ENCODE results near the gene TMEM140.
A peak's percentile ranks its signal among the peaks of the same experiment; 100 is the strongest.

TMEM140 gene

GRCh38 chr7:135186841-135187253 lies 39.0 kb downstream of the TMEM140 start:
- DNase-seq (ENCODE audit: insufficient read length, low spot score): peak; percentile 49
- peak; percentile 72 for FAIRE-seq
- peak; percentile 90 for TF ChIP-seq POU2F2 (IDR thresholded peaks at IDR 0.05; ENCODE audit: low read depth, low read length)
- TF ChIP-seq TAF1 (IDR thresholded peaks at IDR 0.05; ENCODE audit: low read depth, low read length): peak; percentile 84
- no peak for TF ChIP-seq PAX5 (IDR thresholded peaks at IDR 0.05; ENCODE audit: insufficient read depth, low read length, severe bottlenecking)
- TF ChIP-seq POLR2A (IDR thresholded peaks at IDR 0.05; ENCODE audit: low read depth, low read length): peak; percentile 80
- TF ChIP-seq POLR2AphosphoS5 (IDR thresholded peaks at IDR 0.05; ENCODE audit: low read depth, low read length): peak; percentile 54; the same call in 1 of the 2 replicates
- peak; percentile 71 for TF ChIP-seq SPI1 (IDR thresholded peaks at IDR 0.05; ENCODE audit: low read depth, low read length)

GRCh38 chr7:135188298-135188984 lies 40.6 kb downstream of the TMEM140 start:
- DNase-seq (ENCODE audit: insufficient read length, low spot score) (no peak), FAIRE-seq (no peak)
- TF ChIP-seq PAX5 (IDR thresholded peaks at IDR 0.05; ENCODE audit: insufficient read depth, low read length, severe bottlenecking): no peak
- no peak for TF ChIP-seq SPI1 (IDR thresholded peaks at IDR 0.05; ENCODE audit: low read depth, low read length)
- no peak for TF ChIP-seq POLR2AphosphoS5 (IDR thresholded peaks at IDR 0.05; ENCODE audit: low read depth, low read length)
- TF ChIP-seq POLR2A (IDR thresholded peaks at IDR 0.05; ENCODE audit: low read depth, low read length): no peak
- TF ChIP-seq TAF1 (IDR thresholded peaks at IDR 0.05; ENCODE audit: low read depth, low read length): no peak
- TF ChIP-seq POU2F2 (IDR thresholded peaks at IDR 0.05; ENCODE audit: low read depth, low read length): no peak

GRCh38 chr7:135189221-135189662 lies 41.4 kb downstream of the TMEM140 start:
- no peak for DNase-seq (ENCODE audit: insufficient read length, low spot score)
- FAIRE-seq: no peak
- TF ChIP-seq SPI1 (IDR thresholded peaks at IDR 0.05; ENCODE audit: low read depth, low read length) (no peak), POLR2A (IDR thresholded peaks at IDR 0.05; ENCODE audit: low read depth, low read length) (no peak), TAF1 (IDR thresholded peaks at IDR 0.05; ENCODE audit: low read depth, low read length) (no peak), PAX5 (IDR thresholded peaks at IDR 0.05; ENCODE audit: insufficient read depth, low read length, severe bottlenecking) (no peak), POLR2AphosphoS5 (IDR thresholded peaks at IDR 0.05; ENCODE audit: low read depth, low read length) (no peak), POU2F2 (IDR thresholded peaks at IDR 0.05; ENCODE audit: low read depth, low read length) (no peak)

DNA sequence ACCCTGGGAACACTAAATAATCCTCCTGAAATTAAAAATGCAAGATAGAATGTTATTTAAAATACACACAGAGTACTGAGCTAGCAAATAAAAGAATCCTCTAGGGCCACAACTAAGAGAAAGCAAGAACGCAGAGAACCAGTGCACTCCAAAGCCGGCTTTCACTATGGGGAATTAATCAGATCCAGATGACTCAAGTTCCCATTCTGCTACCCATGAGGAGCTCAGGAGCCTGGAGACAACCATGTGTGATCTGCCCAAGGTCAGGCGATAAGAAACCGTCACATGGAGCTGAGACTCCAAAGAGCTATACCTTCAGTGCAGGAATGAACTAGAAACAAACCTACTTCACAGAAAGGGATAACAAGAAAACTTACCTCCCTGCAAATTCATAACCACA lies 42.1 kb downstream of the TMEM140 start:
- FAIRE-seq (no peak), DNase-seq (ENCODE audit: insufficient read length, low spot score) (no peak)
- TF ChIP-seq POLR2AphosphoS5 (IDR thresholded peaks at IDR 0.05; ENCODE audit: low read depth, low read length) (no peak), SPI1 (IDR thresholded peaks at IDR 0.05; ENCODE audit: low read depth, low read length) (no peak), TAF1 (IDR thresholded peaks at IDR 0.05; ENCODE audit: low read depth, low read length) (no peak), POLR2A (IDR thresholded peaks at IDR 0.05; ENCODE audit: low read depth, low read length) (no peak), PAX5 (IDR thresholded peaks at IDR 0.05; ENCODE audit: insufficient read depth, low read length, severe bottlenecking) (no peak), POU2F2 (IDR thresholded peaks at IDR 0.05; ENCODE audit: low read depth, low read length) (no peak)

- no peak for FAIRE-seq
- no peak for DNase-seq (ENCODE audit: insufficient read length, low spot score)
- TF ChIP-seq SPI1 (IDR thresholded peaks at IDR 0.05; ENCODE audit: low read depth, low read length) (no peak), POLR2A (IDR thresholded peaks at IDR 0.05; ENCODE audit: low read depth, low read length) (no peak), PAX5 (IDR thresholded peaks at IDR 0.05; ENCODE audit: insufficient read depth, low read length, severe bottlenecking) (no peak), TAF1 (IDR thresholded peaks at IDR 0.05; ENCODE audit: low read depth, low read length) (no peak), POU2F2 (IDR thresholded peaks at IDR 0.05; ENCODE audit: low read depth, low read length) (no peak), POLR2AphosphoS5 (IDR thresholded peaks at IDR 0.05; ENCODE audit: low read depth, low read length) (no peak)
These were observed 42.8 kb downstream of the TMEM140 start for GRCh38 chr7:135190703-135191102.

GRCh38 chr7:135192914-135193536 lies 45.2 kb downstream of the TMEM140 start:
- DNase-seq (ENCODE audit: insufficient read length, low spot score): no peak
- no peak for FAIRE-seq
- no peak for TF ChIP-seq POLR2A (IDR thresholded peaks at IDR 0.05; ENCODE audit: low read depth, low read length)
- TF ChIP-seq PAX5 (IDR thresholded peaks at IDR 0.05; ENCODE audit: insufficient read depth, low read length, severe bottlenecking): no peak
- no peak for TF ChIP-seq POU2F2 (IDR thresholded peaks at IDR 0.05; ENCODE audit: low read depth, low read length)
- no peak for TF ChIP-seq TAF1 (IDR thresholded peaks at IDR 0.05; ENCODE audit: low read depth, low read length)
- TF ChIP-seq POLR2AphosphoS5 (IDR thresholded peaks at IDR 0.05; ENCODE audit: low read depth, low read length): no peak
- TF ChIP-seq SPI1 (IDR thresholded peaks at IDR 0.05; ENCODE audit: low read depth, low read length): no peak

DNA sequence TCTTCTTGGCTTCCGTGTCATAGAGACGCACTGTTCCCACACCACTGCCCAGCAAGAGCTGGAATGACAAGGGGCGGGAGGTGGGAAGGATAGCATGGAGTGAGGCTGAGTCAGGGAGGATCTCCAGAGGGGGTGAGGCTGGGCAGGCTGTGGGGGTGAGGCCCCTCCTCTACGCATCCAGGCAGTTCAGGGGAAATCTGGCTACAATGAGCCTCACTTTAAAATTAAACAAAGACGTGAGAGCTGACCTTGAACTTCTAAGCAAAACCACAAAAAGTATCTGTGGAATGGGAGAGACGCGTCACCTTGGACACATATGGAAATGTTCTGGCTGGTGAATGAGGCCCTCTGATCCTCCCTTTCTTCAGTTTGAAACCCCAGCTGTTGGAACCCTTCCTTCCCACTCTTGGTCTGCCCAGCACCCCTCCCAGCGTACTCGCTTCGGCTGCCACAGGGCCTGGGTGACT lies 45.8 kb downstream of the TMEM140 start:
- DNase-seq (ENCODE audit: insufficient read length, low spot score) (no peak), FAIRE-seq (no peak)
- TF ChIP-seq SPI1 (IDR thresholded peaks at IDR 0.05; ENCODE audit: low read depth, low read length): no peak
- TF ChIP-seq POLR2A (IDR thresholded peaks at IDR 0.05; ENCODE audit: low read depth, low read length): no peak
- TF ChIP-seq TAF1 (IDR thresholded peaks at IDR 0.05; ENCODE audit: low read depth, low read length): no peak
- TF ChIP-seq POU2F2 (IDR thresholded peaks at IDR 0.05; ENCODE audit: low read depth, low read length): no peak
- no peak for TF ChIP-seq PAX5 (IDR thresholded peaks at IDR 0.05; ENCODE audit: insufficient read depth, low read length, severe bottlenecking)
- no peak for TF ChIP-seq POLR2AphosphoS5 (IDR thresholded peaks at IDR 0.05; ENCODE audit: low read depth, low read length)

GRCh38 chr7:135194494-135195095 lies 46.7 kb downstream of the TMEM140 start:
- DNase-seq (ENCODE audit: insufficient read length, low spot score): no peak
- FAIRE-seq: no peak
- TF ChIP-seq POLR2AphosphoS5 (IDR thresholded peaks at IDR 0.05; ENCODE audit: low read depth, low read length) (no peak), TAF1 (IDR thresholded peaks at IDR 0.05; ENCODE audit: low read depth, low read length) (no peak), POU2F2 (IDR thresholded peaks at IDR 0.05; ENCODE audit: low read depth, low read length) (no peak), PAX5 (IDR thresholded peaks at IDR 0.05; ENCODE audit: insufficient read depth, low read length, severe bottlenecking) (no peak), SPI1 (IDR thresholded peaks at IDR 0.05; ENCODE audit: low read depth, low read length) (no peak)

DNA sequence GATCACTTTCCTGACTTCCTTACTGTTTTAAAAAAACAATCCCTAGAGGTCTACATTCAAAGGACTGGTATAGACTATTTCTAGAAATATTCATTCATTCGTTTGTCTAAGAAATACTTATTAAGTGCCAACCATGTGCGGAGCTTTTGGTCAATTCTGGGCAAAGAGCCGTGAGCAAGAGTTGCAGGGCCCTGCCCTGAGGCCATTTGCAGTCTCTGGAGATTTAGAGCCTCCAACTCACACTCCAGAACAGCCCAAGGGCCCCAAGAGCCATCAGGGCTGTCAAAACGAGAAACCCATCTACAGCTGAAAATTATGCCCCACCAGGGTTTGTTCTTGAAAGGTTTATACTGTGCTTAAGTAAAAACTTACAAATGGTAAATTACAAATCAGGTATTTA lies 47.3 kb downstream of the TMEM140 start:
- DNase-seq (ENCODE audit: insufficient read length, low spot score) (no peak), FAIRE-seq (no peak)
- TF ChIP-seq PAX5 (IDR thresholded peaks at IDR 0.05; ENCODE audit: insufficient read depth, low read length, severe bottlenecking) (no peak), SPI1 (IDR thresholded peaks at IDR 0.05; ENCODE audit: low read depth, low read length) (no peak), POU2F2 (IDR thresholded peaks at IDR 0.05; ENCODE audit: low read depth, low read length) (no peak), POLR2A (IDR thresholded peaks at IDR 0.05; ENCODE audit: low read depth, low read length) (no peak), POLR2AphosphoS5 (IDR thresholded peaks at IDR 0.05; ENCODE audit: low read depth, low read length) (no peak), TAF1 (IDR thresholded peaks at IDR 0.05; ENCODE audit: low read depth, low read length) (no peak)
